ENCODE measurements around the gene CENPF. TPM values are rescaled to one million over a fixed set of nuclear protein-coding genes. Genes with fewer than 3 reads are reported as not detected.

The CENPF gene
- total RNA-seq, 1 donor from 2014 or later, result 0.51 TPM

DNA sequence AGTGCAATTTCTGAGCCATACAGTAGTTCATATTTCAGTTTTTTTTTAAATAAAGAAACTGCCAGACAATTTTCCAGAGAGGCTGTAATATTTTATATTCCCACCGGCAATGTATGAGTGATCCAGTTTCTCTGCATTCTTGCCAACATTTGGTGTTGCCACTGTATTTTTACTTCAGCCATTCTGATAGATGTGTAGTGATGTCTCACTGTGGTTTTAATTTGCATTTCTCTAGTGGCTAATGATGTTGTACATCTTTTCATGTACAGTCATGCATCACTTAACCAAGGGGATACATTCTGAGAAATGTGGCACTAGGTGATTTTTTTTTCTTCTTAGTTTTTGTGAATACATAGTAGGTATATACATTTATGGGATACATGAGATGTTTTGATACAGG, 99.6 kb downstream of the CENPF start:
- DNase-seq (ENCODE audit: low spot score), result no peak

DNA sequence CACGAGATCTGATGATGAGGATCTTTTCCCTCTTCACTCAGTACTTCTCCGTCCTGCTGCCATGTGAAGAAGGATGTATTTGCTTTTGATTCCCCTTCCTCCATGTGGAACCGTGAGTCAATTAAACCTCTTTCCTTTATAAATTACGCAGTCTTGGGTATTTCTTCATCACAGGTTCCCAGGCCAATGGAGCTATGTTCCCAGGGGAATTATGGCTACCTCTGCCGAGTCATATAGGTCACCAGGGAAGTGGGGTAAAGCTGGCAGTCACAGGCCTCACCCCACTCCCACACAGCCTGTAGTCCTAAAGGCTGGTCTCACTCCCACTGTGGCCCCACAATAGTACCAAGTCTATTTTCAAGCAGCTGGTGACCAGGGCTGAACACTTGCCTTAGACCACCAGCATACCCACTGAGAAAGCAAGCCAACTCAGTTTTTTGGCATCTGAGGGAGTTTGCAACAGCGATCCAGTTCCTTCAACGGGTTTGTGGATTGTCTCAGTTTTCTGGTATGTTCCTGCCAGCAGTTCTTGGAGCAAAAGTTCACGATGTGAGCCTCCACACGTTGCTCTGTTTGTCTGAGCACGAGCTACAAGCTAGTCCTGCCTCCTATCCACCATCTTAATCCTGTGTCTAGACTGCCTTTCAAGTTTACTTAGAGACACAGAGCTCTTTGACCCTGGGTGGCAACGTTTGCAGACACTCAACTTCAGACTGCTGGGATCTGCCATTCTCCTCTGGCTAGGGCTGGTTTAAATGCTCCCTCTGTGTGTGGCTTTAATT, 104.5 kb downstream of the CENPF start:
- DNase-seq (ENCODE audit: low spot score), result no peak

DNA sequence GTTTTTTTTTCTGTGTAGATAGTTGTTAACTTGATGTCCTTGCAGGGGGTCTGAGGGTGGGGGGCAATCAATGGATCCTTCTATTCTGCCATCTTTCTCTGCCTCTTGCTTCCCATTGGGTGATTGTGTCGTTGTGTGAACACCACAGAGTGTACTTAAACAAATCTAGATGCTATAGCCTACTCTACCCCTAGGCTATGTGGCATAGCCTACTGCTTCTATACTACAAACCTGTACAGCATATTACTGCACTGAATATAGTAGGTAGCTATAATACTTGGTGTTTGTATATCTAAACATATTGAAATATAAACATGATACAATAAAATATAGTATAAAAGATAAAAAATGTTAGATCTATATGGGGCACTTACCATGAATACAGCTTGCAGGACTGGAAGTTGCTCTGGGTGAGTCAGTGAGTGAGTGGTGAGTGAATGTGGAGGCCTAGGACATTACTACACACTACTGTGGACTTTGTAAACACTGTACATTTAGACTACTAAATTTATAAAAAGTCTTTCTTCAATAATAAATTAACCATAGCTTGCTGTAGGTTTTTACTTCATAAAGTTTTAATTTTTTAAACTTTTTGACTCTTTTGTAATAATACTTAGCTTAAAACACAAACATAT, 105.4 kb downstream of the CENPF start:
- DNase-seq (ENCODE audit: low spot score), result no peak

GRCh38 chr1:214709241-214709640, 106.2 kb downstream of the CENPF start:
- DNase-seq (ENCODE audit: low spot score), result no peak

GRCh38 chr1:214712737-214713136, 109.7 kb downstream of the CENPF start:
- DNase-seq (ENCODE audit: low spot score), result no peak

Other genes starting within 250 kb of the CENPF start
- 47.6 TPM for gene PTPN14, start 51.6 kb upstream of the CENPF start, total RNA-seq